Measurements from ENCODE around the gene NR1I3. TPM values are rescaled to one million over a fixed set of nuclear protein-coding genes. Genes with fewer than 3 reads are reported as not detected.

NR1I3 gene
- total and polyA plus RNA-seq, 2 donors (not counting 1 experiment from before 2014, with no cell fraction given): not detected

- Mint-ChIP-seq H3K27me3 (peaks cover 46% of the 10 kb centered on the region), H3K4me1 (peaks cover 27% of the 10 kb centered on the region), H3K27ac (no peak overlapping the region), H3K9me3 (ENCODE audit: insufficient read depth) (no peaks in the 10 kb centered on the region), H3K4me3 (no peak overlapping the region)
- Histone ChIP-seq H3K27ac (ENCODE audit: low read length in 2 of 2) (no peak overlapping the region), H3K4me2 (replicated peaks; ENCODE audit: low read depth, low read length, poor library complexity, severe bottlenecking) (no peak overlapping the region), H2AFZ (ENCODE audit: insufficient read depth, low read depth, low read length, poor library complexity, severe bottlenecking) (no peak overlapping the region), H4K20me1 (ENCODE audit: control insufficient read depth, insufficient read depth, low read length, poor library complexity, severe bottlenecking) (no peaks in the 10 kb centered on the region), H3K36me3 (replicated peaks in 1 of 2; ENCODE audit: control extremely low read depth in 1 of 2, control insufficient read depth in 1 of 2, extremely low read depth in 1 of 2, insufficient read depth in 2 of 2, low read length in 1 of 2) (peaks cover 0 to 4% of the 10 kb centered on the region in 2 experiments), H3K27me3 (replicated peaks in 1 of 4; ENCODE audit: control extremely low read depth in 1 of 4, control insufficient read depth in 3 of 4, insufficient read depth in 4 of 4, low read length in 3 of 4) (peaks cover 0 to 49% (median 36%) of the 10 kb centered on the region in 4 experiments), H3K9ac (ENCODE audit: low read length) (no peak overlapping the region), H3K79me2 (ENCODE audit: control insufficient read depth, insufficient read depth, low read length) (no peaks in the 10 kb centered on the region), H3K4me3 (ENCODE audit: control extremely low read depth in 1 of 5, extremely low read depth in 1 of 5, insufficient read depth in 1 of 5, low read depth in 2 of 5, low read length in 4 of 5) (no peak overlapping the region), H3K4me1 (ENCODE audit: control insufficient read depth in 2 of 2, insufficient read depth in 2 of 2, low read length in 2 of 2) (peaks cover 15 to 26% of the 10 kb centered on the region in 2 donors), H3K9me3 (ENCODE audit: control extremely low read depth in 1 of 3, control insufficient read depth in 2 of 3, insufficient read depth in 1 of 3, low read length in 2 of 3) (no peaks in the 10 kb centered on the region)
- POLR2A ChIA-PET: no interaction called here
- CTCF ChIA-PET: interaction anchor here (1.1 to 1.9 kb wide), 4 partner anchors 8 to 162 kb away, joined by 3 to 7 read pairs (median 6); no protein-coding TSS in a partner anchor
- 96% methylated on average over 4 of the region's 5 CpGs for WGBS (ENCODE audit: insufficient coverage)
- no peak for TF ChIP-seq EZH2 (IDR thresholded peaks at IDR 0.05; ENCODE audit: borderline replicate concordance, insufficient read depth, low read depth, low read length, poor library complexity, severe bottlenecking)
- TF ChIP-seq CTCF (IDR thresholded peaks at IDR 0.05): no peak
- intact Hi-C loops (cut with micrococcal nuclease): no loop called here
- DNase-seq (no peak), ATAC-seq (ENCODE audit: low read depth) (no peak)
These were observed 18.7 kb downstream of the NR1I3 start for GRCh38 chr1:161219078-161219892.
